Measurements from ENCODE around the gene LAMTOR4.

Gene LAMTOR4

GRCh38 chr7:100148559-100149328, at the start of gene LAMTOR4:
Gene LAMTOR4, plus strand, starts transcription at chr7:100148918. Its CDS starts 55 bp downstream, at chr7:100148973.
- DNase-seq (ENCODE audit: low spot score), result peak; percentile 100

DNA sequence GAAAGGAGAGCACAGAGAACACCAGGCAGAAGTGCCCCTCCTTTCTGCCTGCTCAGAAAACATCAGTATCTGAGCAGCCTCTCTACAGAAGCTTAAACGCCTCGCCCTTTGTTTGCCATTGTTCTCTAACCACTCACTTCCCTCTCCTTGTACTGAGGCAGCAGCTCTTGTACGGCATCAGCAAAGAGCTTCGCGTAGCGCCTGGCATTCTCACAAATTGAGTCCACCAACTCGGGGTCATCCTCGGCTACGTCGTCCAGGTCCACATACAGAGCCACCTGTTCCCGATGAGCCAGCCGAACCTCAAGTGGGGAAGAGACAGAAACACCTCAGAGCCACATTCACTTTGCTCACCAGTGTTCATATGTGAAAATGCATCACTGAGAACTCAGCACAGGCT, 49.3 kb upstream of the LAMTOR4 start:
- DNase-seq (ENCODE audit: low spot score), result no peak

- peak; percentile 90 for DNase-seq (ENCODE audit: low spot score)
Observed at GRCh38 chr7:100100420-100101015, 48.2 kb upstream of the LAMTOR4 start.

- peak; percentile 99 for DNase-seq (ENCODE audit: low spot score)
Observed at GRCh38 chr7:100101016-100101862, 47.5 kb upstream of the LAMTOR4 start, which contains the start of the genes AP4M1 and MCM7. Gene AP4M1, plus strand, starts transcription at chr7:100101643. Its CDS starts 72 bp downstream, at chr7:100101715. Gene MCM7, minus strand, starts transcription at chr7:100101397. Its CDS starts 103 bp downstream, at chr7:100101294.

GRCh38 chr7:100102950-100103840, 45.5 kb upstream of the LAMTOR4 start:
- DNase-seq (ENCODE audit: low spot score), result no peak

- DNase-seq (ENCODE audit: low spot score), result no peak
Observed at GRCh38 chr7:100105534-100105933, 43.2 kb upstream of the LAMTOR4 start.

- no peak for DNase-seq (ENCODE audit: low spot score)
Observed at GRCh38 chr7:100106633-100107032, 42.1 kb upstream of the LAMTOR4 start.

DNA sequence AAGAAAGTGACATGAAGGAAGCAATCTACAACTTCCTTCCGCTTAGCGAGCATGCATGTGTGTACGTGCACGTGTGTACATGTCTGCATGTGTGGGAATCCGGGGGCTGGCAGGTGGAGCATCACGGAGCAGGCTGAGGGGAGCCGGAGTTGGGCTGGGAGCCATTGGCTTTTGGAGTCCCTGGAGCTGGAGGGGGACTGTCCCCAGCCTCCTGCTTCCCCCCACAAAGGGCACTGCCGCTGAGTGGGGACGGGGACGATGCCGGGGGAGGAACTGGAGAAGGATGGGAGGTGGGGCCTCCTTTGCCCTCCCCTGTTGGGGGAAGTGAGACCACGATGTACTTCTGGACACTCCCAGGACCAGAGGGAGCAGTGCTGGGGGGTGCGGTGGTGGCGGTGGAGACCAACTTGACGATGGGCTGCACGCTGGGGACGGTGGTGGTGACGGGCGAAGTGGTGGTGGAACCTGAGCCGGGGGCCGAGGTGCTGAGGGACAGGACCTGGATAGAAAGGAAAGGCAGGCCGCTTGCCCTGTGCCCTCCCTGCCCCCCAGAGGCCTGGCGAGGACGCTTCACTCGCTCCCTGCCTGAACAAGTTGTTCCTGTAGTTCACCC, 41.5 kb upstream of the LAMTOR4 start:
- DNase-seq (ENCODE audit: low spot score), result no peak

DNA sequence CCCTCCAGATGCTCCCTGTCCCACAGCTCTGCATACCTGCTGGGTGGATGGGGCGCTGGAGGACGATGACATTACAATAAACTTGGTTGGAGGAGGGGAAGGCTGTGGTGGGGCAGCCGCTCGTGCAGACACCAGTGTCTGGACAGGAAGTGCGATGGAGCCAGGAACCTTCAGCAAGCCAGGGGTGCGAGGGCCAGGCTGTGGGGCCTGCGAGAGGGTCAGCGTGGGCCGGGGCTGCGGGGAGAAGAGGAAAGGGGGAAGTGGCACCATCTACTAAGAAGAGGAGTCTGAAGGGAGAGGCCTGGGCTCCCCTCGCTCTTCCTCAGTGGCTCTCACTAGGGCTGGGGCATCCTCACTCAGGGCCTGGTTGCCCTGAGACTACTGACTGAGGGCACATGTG, 40.8 kb upstream of the LAMTOR4 start:
- no peak for DNase-seq (ENCODE audit: low spot score)

GRCh38 chr7:100109521-100110163, 39.1 kb upstream of the LAMTOR4 start:
- DNase-seq (ENCODE audit: low spot score), result no peak

DNA sequence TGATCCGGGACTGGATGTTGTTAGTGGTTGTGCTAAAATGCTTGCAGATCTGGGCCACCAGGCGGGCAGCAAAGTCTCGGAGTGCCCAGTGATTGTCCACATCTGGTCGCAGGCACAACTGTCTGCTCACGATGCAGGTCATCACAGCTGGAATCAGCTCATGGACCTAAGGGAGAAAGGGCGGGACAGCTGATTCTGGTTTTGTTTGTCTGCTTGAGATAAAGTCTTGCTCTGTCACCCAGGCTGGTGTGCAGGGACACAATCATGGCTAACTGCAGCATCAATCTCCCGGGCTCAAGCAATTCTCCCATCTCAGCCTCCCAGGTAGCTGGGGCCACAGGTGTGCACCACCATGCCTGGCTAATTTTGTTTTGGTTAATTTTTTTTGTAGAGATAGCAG, 37.6 kb upstream of the LAMTOR4 start:
- no peak for DNase-seq (ENCODE audit: low spot score)

DNA sequence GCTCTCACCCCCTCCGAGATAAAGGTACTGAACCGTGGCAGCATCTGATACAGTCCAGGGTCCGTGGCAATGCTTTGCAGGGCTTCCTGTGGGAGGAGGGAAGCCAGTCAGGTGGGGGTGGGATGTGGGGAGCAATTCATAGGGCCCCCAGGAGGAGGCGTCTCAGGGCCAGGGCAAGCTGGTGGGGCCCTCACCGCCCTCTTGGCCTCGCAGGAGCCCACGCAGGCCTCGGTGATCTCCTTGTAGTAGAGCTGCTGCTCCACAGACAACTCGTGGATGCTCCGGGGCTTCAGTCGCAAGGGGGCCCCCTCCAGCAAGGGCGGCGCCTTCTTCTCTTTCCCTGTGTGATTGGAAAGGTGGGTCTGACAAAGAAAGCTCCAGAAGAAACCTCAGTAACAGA, 36.8 kb upstream of the LAMTOR4 start:
- DNase-seq (ENCODE audit: low spot score), result no peak

DNA sequence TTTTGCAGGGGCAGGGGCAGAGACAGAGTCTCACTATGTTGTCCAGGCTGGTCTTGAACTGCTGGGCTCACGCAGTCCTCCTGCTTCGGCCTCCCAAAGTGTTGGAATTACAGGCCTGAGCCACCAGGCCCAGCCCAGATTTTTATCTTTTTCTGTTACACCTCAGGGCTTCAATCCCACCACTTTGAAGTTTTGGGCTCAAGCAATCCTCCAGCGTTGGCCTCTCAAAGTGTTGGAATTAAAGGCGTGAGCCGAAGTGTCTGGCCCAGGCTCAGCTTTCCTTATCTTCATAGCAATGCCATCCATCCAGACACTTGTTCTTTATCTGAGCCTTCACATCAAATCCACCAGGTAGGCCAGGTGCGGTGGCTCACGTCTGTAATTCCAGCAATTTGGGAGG, 33.7 kb upstream of the LAMTOR4 start:
- no peak for DNase-seq (ENCODE audit: low spot score)

GRCh38 chr7:100118388-100119071, 30.2 kb upstream of the LAMTOR4 start:
- DNase-seq (ENCODE audit: low spot score), result no peak

DNA sequence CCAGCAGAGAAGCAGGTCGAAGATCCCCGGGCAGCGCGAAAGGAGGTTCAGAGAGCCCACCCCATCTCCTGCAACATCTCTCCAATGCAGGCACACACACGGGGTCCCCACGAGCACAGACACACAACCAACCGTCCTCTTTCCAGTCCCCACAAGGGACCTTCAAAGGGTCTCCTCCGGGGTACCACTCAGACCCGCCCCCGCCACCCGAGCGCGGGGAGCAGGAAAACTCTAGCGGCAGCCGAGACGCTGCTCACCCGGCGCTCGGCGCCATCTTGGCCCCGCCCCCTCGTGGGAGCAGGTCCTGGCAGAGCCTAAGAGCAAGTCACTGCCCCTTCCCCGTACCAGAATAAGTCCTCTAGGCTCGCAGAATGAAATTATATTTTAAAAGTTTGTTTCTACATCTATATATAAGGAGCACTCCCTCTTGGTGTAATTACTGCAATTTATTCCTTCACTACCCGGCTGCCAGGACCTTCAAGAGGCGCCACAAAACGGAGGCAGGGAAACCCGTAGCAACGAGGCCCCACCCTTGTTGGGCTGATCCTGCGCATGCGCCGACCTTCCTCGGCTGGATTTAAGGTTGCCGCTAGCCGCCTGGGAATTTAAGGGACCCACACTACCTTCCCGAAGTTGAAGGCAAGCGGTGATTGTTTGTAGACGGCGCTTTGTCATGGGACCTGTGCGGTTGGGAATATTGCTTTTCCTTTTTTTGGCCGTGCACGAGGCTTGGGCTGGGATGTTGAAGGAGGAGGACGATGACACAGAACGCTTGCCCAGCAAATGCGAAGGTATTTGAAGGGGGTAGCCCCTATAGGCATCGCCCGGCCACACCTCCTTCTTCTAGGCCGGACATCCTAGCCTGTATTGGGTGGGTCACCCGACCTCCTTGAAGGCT, 29.4 kb upstream of the LAMTOR4 start, which contains the start of the genes CNPY4 and TAF6:
Gene CNPY4 (plus strand): TSS at position 563 of the 898 bp plus-strand sequence. CDS start 111 bp downstream, at position 674.
Gene TAF6 (minus strand): TSS at position 287 of the 898 bp plus-strand sequence. CDS start 5,149 bp downstream, outside the sequence.
- DNase-seq (ENCODE audit: low spot score), result peak; percentile 98

GRCh38 chr7:100119970-100120732, 28.6 kb upstream of the LAMTOR4 start:
- DNase-seq (ENCODE audit: low spot score), result peak; percentile 91

DNA sequence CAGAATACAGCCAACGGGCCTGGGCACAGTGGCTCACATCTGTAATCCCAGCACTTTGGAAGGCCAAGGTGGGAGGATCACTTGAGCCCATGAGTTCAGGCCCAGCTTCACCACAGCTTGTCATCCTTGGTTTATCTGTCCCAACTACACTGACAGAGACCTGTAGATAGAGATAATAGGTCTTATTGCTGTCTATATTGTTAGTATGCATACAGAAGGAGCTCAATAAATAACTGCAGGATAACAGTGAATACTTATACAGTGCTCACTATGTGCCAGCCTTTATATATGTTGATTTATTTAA, 28.0 kb upstream of the LAMTOR4 start:
- no peak for DNase-seq (ENCODE audit: low spot score)

- DNase-seq (ENCODE audit: low spot score), result no peak
Observed at GRCh38 chr7:100122067-100122466, 26.7 kb upstream of the LAMTOR4 start.
